DND-41 (cell line): ENCODE measurements around the gene CFAP107.
"Not testable (repeated sequence)": the region's sequence is repeated elsewhere in the genome, so short reads cannot be mapped to it uniquely, and the experiment has no call there.

Experiments
- ATAC-seq: fragments of 200-7000 bp; cut with Tn5 transposase; 3 replicates; pipeline ENCODE4 v1.9.1; 2021; ENCODE audit warnings: low read depth; ENCODE audit not compliant: insufficient read depth
- DNase-seq: peaks from one replicate; pipeline ENCODE4 v3.0.0-alpha.2; 2020
- H2AFZ ChIP-seq: 2 replicates; pipeline ENCODE4 v1.6.0; 2012; ENCODE audit warnings: low read depth, low read length
- H3K27ac ChIP-seq: 2 replicates; pipeline ENCODE4 v1.5.1; 2012; ENCODE audit warnings: low read length, inconsistent platforms
- H3K27me3 ChIP-seq: fragments of 200-600 bp; sonication (generic); 2 replicates; pipeline ENCODE4 v1.6.0; 2012; ENCODE audit warnings: low read length, mild to moderate bottlenecking, inconsistent platforms; ENCODE audit not compliant: insufficient read depth, poor library complexity
- H3K36me3 ChIP-seq: 2 replicates; pipeline ENCODE4 v1.5.1; 2012; ENCODE audit warnings: low read length, inconsistent platforms; ENCODE audit not compliant: insufficient read depth
- H3K4me1 ChIP-seq: 2 replicates; pipeline ENCODE4 v1.5.1; 2012; ENCODE audit warnings: mild to moderate bottlenecking, low read length; ENCODE audit not compliant: insufficient read depth
- H3K4me2 ChIP-seq: 2 replicates; pipeline ENCODE4 v1.6.0; 2012; ENCODE audit warnings: mild to moderate bottlenecking, moderate library complexity, low read length, inconsistent platforms; ENCODE audit not compliant: insufficient read depth
- H3K4me3 ChIP-seq, 2 experiments: fragments of 200-600 bp in 1 of 2; shearing (Covaris generic) in 1 of 2; 2 replicates each; pipeline ENCODE4 v1.5.1; 2012 to 2016; ENCODE audit warnings: inconsistent platforms in 2 of 2, low read length in 2 of 2, mild to moderate bottlenecking in 2 of 2, low read depth in 1 of 2, moderate library complexity in 1 of 2
- H3K79me2 ChIP-seq: 2 replicates; pipeline ENCODE4 v1.6.0; 2012; ENCODE audit warnings: low read length, inconsistent platforms; ENCODE audit not compliant: insufficient read depth
- H3K9ac ChIP-seq: 2 replicates; pipeline ENCODE4 v1.6.0; 2012; ENCODE audit warnings: low read depth, mild to moderate bottlenecking, inconsistent platforms, low read length, moderate library complexity
- H3K9me3 ChIP-seq: 2 replicates; pipeline ENCODE4 v1.5.1; 2012; ENCODE audit warnings: low read length, moderate library complexity, mild to moderate bottlenecking, inconsistent platforms; ENCODE audit not compliant: insufficient read depth, severe bottlenecking
- H4K20me1 ChIP-seq: 2 replicates; pipeline ENCODE4 v1.6.0; 2012; ENCODE audit warnings: low read length; ENCODE audit not compliant: insufficient read depth
- EZH2 ChIP-seq: IDR thresholded peaks from 3 replicates; pipeline ENCODE4 v1.6.1; 2012; ENCODE audit warnings: borderline replicate concordance, low read depth, mild to moderate bottlenecking, moderate library complexity, low read length, inconsistent platforms; ENCODE audit not compliant: severe bottlenecking
- TF ChIP-seq, protein P1 (sequence below): IDR thresholded peaks from 2 replicates; pipeline ENCODE4 v1.5.1; 2012; ENCODE audit warnings: borderline replicate concordance, low read length, moderate library complexity, mild to moderate bottlenecking; ENCODE audit not compliant: poor library complexity, severe bottlenecking; ENCODE audit errors: extremely low read depth

CFAP107 gene

DNA sequence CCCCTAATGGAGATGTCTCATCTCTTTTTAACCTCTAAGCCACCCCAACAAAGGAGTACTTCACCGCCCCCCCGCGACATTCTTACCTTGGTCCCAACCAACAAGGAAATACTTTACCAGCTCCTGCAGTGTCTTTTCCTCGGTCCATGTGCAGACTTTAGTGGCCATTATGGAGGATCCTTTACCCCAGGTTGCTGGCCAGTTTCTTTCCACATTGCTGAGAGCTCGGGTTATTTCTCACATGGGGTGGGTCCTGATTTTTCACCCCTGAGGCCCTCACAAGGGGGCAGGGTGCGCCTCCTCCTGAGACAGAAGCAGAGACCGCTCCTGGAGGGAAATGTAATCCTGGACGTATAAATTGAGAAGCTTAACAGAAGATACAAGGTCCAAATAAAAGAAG, 33.1 kb upstream of the CFAP107 start:
- ATAC-seq (no peak), DNase-seq (no peak)
- Histone ChIP-seq H2AFZ (no peak overlapping the region), H3K27me3 (peaks cover 11% of the 10 kb centered on the region), H3K4me3 (no peak overlapping the region), H3K4me1 (no peaks in the 10 kb centered on the region), H3K4me2 (no peak overlapping the region), H4K20me1 (no peaks in the 10 kb centered on the region), H3K27ac (no peak overlapping the region), H3K9ac (no peak overlapping the region), H3K9me3 (no peaks in the 10 kb centered on the region), H3K79me2 (no peaks in the 10 kb centered on the region), H3K36me3 (no peaks in the 10 kb centered on the region)
- TF ChIP-seq EZH2: no peak
- TF ChIP-seq, protein P1, sequence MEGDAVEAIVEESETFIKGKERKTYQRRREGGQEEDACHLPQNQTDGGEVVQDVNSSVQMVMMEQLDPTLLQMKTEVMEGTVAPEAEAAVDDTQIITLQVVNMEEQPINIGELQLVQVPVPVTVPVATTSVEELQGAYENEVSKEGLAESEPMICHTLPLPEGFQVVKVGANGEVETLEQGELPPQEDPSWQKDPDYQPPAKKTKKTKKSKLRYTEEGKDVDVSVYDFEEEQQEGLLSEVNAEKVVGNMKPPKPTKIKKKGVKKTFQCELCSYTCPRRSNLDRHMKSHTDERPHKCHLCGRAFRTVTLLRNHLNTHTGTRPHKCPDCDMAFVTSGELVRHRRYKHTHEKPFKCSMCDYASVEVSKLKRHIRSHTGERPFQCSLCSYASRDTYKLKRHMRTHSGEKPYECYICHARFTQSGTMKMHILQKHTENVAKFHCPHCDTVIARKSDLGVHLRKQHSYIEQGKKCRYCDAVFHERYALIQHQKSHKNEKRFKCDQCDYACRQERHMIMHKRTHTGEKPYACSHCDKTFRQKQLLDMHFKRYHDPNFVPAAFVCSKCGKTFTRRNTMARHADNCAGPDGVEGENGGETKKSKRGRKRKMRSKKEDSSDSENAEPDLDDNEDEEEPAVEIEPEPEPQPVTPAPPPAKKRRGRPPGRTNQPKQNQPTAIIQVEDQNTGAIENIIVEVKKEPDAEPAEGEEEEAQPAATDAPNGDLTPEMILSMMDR: no peak

DNA sequence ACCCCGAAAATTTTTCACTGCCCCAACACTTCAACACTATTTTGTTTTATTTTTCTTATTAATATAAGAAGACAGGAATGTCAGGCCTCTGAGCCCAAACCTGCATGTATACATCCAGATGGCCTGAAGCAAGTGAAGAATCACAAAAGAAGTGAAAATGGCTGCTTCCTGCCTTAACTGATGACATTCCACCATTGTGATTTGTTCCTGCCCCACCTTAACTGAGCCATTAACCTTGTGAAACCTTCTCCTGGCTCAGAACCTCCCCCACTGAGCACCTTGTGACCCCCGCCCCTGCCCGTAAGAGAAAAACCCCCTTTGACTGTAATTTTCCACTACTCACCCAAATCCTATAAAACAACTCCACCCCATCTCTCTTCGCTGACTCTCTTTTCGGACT, 32.3 kb upstream of the CFAP107 start:
- H3K9me3 ChIP-seq, H3K79me2 ChIP-seq, H3K36me3 ChIP-seq, H2AFZ ChIP-seq, H3K4me2 ChIP-seq, DNase-seq, H3K9ac ChIP-seq, H3K27ac ChIP-seq, H3K4me3 ChIP-seq, H4K20me1 ChIP-seq, H3K4me1 ChIP-seq, ATAC-seq: not testable (repeated sequence)
- peaks cover 11% of the 10 kb centered on the region for H3K27me3 ChIP-seq

DNA sequence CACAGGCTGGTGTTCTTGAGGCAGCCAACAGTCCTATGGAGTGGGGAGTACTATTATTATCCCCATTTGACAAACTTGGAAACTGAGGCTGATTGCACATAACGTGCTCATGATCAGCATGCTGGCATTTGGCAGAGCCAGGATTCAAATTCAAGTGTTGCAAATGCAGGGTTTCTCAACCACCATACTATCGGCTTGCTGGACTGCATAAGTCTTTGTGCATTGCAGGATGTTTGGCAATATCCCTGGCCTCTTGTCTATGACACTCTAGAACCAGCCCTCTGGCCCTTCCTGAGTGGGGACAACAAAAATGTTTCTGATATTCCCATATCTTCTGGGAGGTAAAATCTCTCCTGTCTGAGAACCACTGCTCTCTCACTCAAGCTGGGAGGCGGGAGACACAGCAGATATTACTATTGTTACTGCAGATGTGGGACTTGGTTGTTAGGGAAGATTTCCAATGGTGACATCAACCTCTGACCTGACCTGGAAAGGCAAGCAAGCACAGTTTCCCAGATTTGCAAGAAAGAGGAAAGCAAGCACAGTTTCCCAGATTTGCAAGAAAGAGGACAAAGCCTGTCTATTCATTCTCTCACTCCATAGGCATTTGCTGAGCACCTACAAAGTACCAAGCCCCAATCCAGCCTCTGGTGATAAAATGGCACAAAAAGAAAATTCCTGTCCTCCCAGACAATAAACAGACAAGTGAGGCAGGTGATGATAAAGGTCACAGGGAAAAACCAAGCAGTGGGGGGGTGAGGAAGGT, 31.1 kb upstream of the CFAP107 start:
- H3K4me1 ChIP-seq: no peaks in the 10 kb centered on the region
- no peaks in the 10 kb centered on the region for H3K36me3 ChIP-seq
- no peak overlapping the region for H2AFZ ChIP-seq
- H4K20me1 ChIP-seq: no peaks in the 10 kb centered on the region
- peaks cover 11% of the 10 kb centered on the region for H3K27me3 ChIP-seq
- no peak for DNase-seq
- H3K9me3 ChIP-seq: no peaks in the 10 kb centered on the region
- no peak overlapping the region for H3K4me2 ChIP-seq
- no peak for ATAC-seq
- TF ChIP-seq, protein P1: no peak
- no peak for TF ChIP-seq EZH2
- H3K4me3 ChIP-seq: no peak overlapping the region
- H3K27ac ChIP-seq: no peak overlapping the region
- H3K9ac ChIP-seq: no peak overlapping the region
- H3K79me2 ChIP-seq: no peaks in the 10 kb centered on the region

DNA sequence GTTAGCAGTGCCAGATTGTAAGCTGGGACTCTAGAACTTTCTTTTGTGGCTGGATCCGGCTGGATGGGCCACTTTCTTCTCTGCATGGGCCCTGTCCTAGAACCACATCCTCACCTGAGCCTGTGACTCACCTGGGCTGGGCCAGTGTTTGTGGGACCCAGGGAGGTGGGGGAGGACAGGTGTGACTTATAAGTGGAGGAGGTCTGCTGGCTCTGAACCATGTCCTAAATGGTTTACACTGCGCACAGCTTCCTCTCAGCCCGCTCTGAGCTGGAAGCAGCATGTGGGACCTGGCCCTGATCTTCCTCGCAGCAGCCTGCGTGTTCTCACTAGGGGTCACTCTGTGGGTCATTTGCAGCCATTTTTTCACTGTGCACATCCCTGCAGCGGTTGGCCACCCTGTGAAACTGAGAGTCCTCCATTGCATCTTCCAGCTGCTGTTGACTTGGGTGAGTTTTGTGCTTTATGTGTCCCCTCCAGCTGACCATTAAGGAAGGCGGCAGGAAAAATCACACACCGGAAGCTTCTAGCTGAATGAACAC, 30.0 kb upstream of the CFAP107 start, which contains the start of gene AADACL3:
TSS of gene AADACL3 (plus strand) at position 215 of the 542 bp plus-strand sequence. CDS start at position 282, 67 bp downstream.
- Histone ChIP-seq H3K4me2 (no peak within 1 kb of the TSS), H4K20me1 (no peaks in the 10 kb centered on the region), H3K27me3 (peaks cover 11% of the 10 kb centered on the region), H3K9me3 (no peaks in the 10 kb centered on the region), H3K9ac (no peak within 1 kb of the TSS), H3K27ac (no peak within 1 kb of the TSS), H3K4me1 (no peaks in the 10 kb centered on the region), H3K4me3 (no peak within 1 kb of the TSS), H3K36me3 (no peaks in the 10 kb centered on the region), H2AFZ (no peak within 1 kb of the TSS), H3K79me2 (no peaks in the 10 kb centered on the region)
- ATAC-seq: no peak
- no peak for DNase-seq
- TF ChIP-seq, protein P1: no peak
- TF ChIP-seq EZH2: no peak
